OCI-LY7 (cell line): ENCODE measurements around the gene HEG1.

Experiments
- CTCF ChIP-seq: fragments of 200-600 bp; sonication (generic); conservative IDR thresholded peaks from 2 replicates; pipeline ENCODE4 v1.5.1; 2014; ENCODE audit warnings: mild to moderate bottlenecking, antibody characterized with exemption, low read length, moderate library complexity, mixed read lengths
- EZH2phosphoT487 ChIP-seq: fragments of 200-600 bp; sonication (generic); IDR thresholded peaks from 2 replicates; pipeline ENCODE4 v1.6.1; 2018; ENCODE audit warnings: low read depth, borderline replicate concordance, mild to moderate bottlenecking, mixed run types, antibody characterized with exemption, low read length, moderate library complexity, mixed read lengths

GRCh38 chr3:124976383-124976782, 79.4 kb downstream of the HEG1 start:
- TF ChIP-seq CTCF, result no peak
- no peak for TF ChIP-seq EZH2phosphoT487
